HG03196 (cell line): Measurements from ENCODE around the gene CPED1.
"Not testable (repeated sequence)": the region's sequence is repeated elsewhere in the genome, so short reads cannot be mapped to it uniquely, and the experiment has no call there.

ENCODE experiments used
- ATAC-seq: cut with Tn5 transposase; IDR thresholded peaks from one replicate; pipeline ENCODE4 v1.9.1; 2021; ENCODE audit not compliant: unreplicated experiment

Gene CPED1

DNA sequence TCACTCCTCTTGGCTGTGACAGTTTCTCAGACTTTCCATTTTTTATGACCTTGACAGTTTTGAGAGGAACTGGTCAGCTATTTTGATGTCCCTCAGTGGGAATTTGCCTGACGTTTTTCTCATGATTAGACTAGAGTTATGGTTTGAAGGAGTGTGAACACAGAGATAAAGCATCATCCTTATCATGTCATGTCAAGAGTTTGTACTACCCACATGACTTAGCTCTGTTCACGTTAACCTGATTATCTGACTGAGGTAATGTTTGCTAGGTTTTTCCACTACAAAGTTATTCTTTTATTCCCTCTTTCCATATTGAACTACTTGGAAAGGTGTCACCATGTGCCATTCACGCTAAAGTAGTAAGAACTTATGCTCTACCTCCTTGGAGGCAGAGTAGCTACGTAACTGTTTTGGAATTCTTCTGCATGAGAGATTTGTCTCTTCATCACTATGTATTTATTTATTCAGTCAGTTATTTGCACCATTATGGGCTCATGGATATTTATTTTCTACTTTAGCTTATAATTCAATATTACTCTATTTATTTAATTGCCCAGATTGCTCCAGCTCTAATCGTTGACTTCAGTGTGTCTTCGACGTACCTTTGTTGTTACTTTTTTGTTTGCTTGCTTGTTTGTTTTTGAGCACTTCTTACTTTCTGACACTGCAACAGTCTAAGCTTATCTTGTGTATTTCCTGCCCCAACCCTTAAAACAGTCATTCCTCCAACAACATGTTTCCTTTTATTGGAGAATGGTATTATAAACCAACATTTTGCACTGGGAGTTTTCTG lies 50.4 kb downstream of the CPED1 start:
- no peak for ATAC-seq

DNA sequence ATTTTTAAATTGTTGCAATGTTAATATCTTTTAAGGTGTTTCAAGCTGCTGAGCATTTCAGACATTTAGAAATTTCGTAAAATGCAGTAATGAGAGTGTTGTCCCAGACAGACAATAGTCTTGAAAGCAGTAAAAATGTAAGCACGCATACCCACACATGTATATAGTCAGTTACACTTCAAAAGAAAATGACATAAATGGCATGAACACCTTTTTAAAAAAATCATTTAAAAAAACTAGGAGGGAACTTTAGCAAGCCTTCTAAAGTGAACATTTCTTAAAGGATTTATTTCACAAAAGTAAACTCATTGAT lies 51.0 kb downstream of the CPED1 start:
- ATAC-seq, result no peak

DNA sequence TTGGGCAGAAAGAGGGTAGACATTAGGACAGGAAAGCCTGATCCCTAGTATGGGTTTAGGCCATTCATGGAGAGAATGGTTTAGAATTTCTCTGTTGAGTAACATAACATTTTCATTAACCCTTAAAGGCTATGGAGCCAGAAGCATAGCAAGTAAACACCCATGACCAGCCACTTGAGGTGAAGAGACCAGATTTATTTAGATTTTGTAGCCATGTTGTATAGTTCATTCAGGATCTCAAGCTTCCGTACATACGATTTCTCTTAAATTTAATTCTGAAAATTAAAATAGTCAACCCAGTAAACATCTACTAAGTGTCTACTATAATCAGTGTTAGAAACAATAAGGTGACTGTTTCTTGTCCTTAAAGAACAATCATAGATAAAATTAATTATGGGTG lies 51.5 kb downstream of the CPED1 start:
- no peak for ATAC-seq

DNA sequence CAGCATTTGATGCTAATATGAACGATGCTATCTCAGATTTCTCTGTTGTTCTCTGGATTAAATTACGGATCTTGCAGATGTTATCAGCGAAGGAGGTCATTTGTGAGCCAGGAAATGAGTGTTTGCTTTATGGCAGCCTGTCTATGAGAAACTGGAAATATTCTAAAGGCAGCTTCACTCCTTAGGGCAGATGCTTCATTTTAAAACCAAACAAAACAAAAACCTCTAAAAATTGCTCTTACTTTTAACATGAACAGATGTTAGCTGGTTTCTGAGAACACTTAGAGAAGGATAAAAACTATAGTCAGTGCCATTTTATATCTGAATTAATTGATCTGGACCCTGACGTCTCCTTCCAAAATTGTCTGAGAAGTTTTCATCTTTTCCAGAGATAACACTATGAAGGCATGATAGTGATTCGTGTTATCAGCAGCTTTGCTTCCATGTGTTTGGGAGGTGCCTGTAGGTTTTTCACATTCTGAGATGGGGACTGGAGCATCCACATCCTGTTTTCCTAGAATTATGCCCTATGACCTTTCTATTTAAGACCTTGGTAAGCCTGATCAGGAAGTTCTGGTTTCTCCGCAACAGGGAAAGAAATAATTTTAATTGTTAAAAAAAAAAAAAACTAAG lies 53.1 kb downstream of the CPED1 start:
- no peak for ATAC-seq

DNA sequence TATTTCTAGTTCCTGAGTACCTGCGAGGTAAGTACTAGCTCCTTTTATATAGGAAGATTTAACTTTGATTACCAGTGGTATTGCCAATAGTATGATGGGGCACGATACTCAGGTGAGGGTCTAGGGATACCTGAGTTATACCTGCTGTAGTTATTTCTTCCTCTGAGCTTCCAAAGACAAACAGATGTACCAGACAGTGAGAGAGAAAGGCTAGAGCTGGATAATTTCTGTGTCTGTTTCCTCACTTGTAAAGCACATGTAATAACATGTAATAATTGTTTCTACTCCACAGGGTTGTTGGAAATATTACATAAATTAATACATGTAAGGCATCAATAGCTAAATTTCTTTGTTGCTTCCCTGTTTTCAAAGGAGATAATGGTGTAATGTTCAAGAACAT lies 53.7 kb downstream of the CPED1 start:
- no peak for ATAC-seq

DNA sequence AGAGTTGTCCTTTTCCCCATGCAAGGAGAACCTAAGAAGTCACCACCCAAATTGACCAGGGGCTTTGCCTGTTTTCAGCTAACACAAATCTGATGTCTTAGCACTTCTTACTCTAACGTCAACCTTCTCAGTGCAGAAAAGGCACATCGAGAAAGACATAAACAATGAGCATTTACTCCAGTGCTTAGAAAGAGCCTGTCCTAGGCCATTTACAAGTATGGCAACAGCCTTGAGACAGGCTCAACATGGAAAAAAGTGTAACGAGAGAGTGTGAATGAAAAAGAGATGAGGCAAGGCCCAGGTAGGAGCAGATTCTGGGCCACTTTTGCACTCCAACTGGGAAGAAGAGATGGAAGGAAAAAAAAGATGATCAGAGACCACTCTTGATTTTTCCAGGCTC lies 54.4 kb downstream of the CPED1 start:
- ATAC-seq, result no peak

DNA sequence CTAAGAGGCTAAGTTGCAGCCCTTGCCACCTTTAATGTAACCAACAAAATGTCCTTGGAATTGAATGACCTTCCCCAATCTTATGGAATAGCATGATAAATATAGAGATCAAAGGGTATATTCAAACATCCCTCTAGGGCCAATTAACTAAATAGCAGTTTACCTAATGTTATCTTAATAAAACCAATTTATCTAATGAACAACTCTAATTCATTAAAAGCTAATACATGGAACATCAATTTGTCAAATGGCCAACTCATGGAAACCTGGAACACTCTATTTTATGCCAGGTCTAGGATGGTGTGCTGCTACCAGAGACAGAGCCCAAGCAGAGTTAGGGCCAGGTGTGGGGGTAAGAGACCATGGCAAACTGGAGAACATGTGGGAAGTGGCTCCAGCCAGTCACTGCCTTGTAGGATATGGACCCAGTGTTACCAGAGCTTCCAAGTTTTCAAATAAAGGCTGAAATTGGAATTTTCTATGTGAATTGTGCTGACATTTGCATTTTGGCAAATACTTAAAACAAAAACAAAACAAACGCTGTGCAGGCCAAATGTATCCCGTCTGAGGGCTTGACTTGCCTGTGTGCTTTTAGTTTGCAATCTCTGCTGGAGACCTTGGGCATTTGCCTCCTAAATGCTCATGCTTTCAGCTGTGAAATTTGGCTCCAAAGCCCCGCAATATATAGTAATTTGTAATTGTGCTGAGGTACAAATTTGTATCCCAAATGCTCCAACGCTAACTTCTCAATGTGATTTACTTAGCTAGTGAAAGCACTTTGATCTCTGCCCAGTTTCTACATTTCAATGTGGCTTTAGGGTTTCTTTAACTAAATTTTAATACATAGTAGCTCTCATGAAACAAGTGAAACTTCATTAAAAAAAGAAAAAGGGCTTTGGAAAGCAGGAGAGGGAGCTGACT lies 55.1 kb downstream of the CPED1 start:
- no peak for ATAC-seq

DNA sequence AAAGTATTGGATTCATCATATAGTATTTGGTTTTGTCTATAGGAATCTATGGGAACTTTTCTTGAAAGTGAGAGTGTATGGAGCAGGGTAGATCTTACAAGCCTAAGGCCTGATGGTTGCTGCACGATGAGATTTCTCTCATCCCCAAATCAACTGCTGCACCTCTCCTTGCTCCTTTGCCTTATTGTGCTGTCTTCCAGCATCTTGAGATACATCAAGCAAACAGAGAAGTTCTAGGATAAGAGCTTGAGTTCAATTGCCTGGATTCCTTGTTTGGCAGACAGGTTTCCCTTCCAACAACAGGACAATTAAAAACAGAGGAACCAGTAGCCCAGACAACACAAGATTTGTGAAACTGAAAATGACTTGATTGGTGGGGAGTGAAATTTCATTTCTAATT lies 56.6 kb downstream of the CPED1 start:
- no peak for ATAC-seq

DNA sequence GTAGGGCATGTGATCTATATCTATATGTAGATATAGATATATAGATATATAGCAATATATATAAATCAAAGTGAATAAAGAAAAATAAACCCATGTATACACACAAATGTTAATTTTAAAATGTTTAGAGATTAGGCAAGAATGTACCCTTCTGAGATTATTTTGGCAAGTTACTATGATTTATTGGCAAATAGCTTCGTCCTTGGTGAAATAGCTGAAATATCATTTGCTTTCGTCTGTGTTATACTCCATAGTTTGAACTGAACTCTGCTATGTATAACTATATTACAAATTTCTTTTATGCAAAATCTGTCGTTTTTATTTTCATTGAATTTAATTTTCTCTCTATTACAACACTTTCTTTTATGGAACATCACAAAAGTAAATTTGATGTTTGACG lies 57.5 kb downstream of the CPED1 start:
- no peak for ATAC-seq

DNA sequence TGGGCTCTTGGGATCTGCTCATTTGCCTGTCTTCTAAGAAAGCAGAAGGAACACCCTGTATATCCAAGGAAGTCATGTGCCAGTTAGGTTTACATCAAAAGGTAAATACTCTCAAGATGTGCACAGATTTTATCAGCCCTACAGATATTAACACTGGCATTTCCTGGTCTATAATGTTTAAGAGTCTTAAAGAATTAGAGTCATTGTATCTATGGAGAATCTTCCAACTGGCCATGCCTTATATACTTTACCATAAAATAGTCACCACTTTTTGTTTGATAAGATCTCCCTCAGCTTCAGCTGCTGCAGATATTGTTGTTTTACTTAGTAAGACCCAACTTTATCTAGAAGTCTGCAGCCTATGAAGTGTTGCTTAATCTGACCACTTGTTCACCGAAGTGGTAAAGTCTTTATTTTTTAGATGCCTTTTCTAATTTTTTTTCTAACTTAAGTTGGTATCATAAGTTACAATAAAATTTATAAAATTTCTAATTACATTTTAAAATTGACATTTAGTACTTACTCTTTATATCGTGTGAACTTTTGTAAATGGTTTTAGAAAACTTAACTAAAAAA lies 58.5 kb downstream of the CPED1 start:
- no peak for ATAC-seq

DNA sequence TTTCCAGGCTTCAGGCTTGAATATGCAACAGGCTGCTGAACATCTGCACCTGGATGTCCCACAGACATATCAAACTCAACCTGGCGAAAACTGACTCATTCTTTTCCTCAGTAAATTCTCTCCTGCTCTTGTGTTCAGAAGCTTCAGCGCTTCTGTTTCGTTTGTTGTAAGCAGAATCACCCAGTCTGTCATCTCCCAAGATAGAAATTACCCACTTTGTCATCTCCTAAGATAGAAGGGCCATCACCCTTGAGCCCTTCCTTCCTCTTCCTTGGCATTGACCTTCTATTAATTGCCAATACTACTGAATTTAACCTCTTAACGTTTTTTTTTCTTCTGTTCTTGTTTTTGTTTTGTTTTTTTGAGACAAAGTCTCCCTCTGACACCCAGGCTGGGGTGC lies 59.7 kb downstream of the CPED1 start:
- no peak for ATAC-seq

DNA sequence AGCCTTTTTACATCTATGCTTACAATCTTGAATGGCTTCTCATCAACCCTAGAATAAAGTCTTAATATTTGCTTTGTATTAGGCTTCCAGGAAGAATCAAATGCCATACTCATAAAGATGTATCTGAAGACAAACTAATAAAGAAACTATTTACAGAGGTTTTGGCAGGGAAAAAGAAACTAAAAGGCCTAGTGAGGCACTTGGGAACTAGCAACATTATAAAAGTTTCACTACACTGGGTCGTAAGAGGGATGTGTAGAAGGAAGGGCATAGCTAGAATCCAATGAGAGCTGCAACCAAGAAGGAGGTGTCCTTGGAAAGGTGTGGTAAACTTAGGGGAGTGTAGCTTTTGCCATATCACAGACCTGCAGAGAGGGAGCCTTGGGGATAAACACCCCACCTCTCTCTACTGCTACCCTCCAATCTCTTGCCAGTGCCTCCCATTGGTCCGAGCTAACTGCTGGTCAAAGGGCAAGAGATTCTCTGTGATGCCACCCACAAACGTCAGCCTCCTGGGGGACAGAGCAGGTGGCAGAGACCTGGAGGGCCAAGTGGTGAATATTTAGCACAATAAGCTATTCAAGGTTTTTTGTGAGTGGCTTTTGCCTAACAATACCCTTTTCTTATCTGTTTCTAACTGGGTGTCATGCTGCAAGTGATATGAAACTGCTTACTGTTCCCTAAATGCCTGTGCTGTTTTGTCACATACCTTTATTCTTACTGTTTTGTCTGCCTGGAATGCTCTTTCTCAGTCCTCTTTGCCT lies 60.7 kb downstream of the CPED1 start:
- no peak for ATAC-seq

DNA sequence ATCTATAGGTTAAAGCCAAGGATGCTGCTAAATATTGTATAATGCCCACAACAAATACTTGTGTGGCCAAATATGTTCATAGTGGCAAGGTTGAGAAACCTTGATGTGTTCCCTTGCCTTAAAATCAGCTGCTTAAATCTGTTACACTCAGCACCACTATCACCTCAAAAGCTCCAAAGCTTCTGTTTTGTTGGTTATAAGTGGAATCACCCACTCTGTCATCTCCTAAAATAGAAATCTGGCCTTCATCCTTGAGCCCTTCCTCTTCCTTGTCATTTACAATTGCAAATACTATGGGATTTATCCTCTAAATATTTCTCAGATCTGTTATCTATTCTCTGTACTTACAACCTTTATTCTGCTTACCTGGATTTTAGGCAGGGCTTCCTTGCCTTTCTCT lies 61.4 kb downstream of the CPED1 start:
- ATAC-seq, result no peak

DNA sequence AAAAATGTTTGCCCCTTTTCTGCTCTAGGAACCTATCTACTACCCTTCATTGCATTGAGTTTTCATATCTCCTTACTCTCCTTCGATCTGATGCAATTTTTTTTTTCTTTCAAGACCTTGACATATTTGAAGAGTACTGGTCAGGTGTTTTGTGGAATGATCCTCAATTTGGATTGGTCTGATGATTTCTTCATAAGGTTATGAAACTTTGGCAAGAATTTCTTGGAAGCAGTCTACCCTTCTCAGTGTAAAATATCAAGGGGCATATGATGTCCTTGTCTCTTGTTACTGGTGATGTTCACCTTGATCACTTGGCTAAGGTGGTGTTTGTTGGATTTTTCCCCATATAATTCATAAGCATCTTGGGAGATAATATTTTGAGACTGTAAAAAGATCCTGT lies 64.7 kb downstream of the CPED1 start:
- no peak for ATAC-seq

DNA sequence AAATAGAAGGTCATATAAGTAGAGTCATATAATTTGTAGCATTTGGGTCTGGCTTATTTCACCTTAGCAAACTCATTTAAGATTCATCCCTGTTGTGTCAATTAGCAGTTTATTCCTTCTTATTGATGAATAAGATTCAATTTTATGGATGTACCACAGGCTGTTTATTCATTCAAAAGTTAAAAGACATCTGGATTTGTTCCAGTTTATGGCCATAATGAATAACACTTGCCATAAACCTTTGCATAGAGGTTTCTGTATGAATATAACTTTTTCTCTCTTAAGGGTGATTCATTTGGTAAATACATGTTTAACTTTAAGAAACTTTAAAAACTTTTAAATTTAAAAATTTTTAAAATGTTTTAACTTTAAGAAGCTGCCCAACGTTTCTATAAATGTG lies 66.4 kb downstream of the CPED1 start:
- ATAC-seq, result no peak

DNA sequence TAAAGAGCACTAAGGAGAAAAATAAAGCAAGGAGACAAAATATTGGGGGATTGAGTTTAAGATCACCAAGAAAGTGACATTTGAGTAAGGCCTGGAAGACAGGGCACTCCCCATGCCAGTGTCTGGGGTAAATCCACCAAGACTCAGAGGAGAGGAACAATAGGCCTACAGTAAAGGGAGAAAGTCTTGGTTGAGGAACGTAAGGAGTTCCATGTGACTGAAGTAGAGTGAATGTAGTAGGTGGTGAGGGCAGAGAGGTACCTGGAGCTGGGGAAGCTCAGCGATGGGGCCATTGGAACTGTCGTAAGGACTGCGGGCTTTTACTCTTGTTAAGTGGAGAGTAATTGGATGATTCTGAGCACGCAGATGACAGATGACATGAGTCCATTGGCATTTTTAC lies 69.4 kb downstream of the CPED1 start:
- no peak for ATAC-seq

DNA sequence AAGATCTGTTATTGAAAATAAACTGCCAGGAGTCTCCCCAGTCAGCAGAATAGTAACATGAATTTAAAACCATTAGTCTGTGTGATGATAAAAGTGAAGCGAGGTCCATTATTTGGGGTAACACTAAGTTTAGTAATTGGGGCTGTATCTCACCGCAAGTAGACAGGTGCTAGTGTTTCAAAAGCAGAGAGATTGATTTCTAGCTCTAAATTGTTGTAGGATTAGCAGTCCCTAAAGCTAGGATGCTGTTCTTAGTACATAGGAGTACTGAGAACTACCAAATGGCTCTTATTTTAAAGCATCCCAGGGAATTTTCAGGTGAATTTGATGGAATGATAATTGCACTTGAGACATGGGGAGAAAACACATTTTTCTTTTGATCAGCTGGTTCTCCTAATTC lies 70.5 kb downstream of the CPED1 start:
- no peak for ATAC-seq

DNA sequence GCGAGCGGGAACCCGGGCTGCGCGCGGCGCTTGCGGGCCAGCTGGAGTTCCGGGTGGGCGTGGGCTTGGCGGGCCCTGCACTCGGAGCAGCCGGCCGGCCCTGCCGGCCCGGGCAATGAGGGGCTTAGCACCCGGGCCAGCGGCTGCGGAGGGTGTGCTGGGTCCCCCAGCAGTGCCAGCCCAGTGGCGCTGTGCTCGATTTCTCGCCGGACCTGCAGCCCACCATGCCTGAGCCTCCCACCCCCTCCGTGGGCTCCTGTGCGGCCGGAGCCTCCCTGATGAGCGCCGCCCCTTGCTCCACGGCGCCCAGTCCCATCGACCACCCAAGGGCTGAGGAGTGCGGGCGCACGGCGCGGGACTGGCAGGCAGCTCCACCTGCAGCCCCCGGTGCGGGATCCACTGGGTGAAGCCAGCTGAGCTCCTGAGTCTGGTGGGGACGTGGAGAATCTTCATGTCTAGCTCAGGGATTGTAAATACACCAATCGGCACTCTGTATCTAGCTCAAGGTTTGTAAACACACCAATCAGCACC lies 71.5 kb downstream of the CPED1 start:
- ATAC-seq, result not testable (repeated sequence)

DNA sequence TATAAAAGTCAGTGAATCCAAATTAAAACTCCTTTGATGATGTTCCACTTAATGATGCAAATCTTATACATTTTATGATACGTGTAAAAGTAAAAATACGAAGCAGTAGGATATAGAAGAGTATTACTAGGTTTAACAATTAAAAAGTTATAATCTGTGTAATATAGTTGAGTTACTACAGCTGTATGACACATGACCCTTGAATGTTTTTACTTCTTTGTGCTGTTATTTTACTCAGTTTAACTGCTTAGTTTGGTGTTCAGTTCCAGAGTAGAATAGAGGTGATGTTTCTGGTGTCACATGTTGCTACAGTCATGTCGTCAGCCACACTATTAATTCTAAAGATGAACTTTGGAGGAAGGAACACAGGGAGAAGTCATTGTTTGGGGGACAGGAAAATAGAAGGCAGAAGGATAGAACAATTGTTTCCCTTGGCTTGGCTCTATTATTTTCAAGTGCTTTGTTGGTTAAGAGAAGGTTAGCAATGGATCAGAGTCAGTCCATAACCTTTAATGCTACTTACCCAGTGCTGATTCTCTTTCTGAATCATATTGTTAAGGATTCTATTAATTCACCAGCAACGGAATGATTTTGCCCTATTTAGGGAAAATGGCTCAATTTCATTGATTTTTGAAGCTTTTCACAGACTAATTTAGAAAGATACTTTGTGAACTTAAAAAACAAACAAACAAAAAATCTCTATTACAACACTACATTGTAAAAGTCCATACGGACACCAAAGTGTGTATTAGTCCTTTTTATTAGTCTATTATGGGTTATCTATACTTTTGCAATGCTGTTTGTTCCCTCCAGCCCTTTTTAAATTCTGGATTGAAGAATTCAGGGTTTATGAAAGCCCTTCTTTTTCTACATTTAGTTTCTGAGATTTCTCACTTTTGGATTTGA lies 73.4 kb downstream of the CPED1 start:
- no peak for ATAC-seq
